ENCODE results near the gene MAGEA9.

Gene MAGEA9

DNA sequence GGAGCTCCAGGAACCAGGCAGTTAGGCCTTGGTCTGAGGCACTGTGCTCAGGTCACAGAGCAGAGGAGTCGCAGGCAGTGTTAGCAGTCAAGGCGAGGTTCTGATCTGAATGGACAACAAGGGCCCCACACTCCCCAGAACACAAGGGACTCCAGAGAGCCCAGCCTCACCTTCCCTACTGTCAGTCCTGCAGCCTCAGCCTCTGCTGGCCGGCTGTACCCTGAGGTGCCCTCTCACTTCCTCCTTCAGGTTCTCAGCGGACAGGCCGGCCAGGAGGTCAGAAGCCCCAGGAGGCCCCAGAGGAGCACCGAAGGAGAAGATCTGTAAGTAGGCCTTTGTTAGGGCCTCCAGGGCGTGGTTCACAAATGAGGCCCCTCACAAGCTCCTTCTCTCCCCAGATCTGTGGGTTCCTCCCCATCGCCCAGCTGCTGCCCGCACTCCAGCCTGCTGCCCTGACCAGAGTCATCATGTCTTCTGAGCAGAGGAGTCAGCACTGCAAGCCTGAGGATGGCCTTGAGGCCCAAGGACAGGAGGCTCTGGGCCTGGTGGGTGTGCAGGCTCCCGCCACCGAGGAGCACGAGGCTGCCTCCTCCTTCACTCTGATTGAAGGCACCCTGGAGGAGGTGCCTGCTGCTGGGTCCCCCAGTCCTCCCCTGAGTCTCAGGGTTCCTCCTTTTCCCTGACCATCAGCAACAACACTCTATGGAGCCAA lies 26.2 kb downstream of the MAGEA9 start:
- no peak for ATAC-seq
- no peak for TF ChIP-seq ZNF565 (CRISPR knock-in tag; conservative IDR thresholded peaks at IDR 0.05; ENCODE audit: low read depth)
- no peak for TF ChIP-seq ZNF8 (CRISPR knock-in tag; IDR thresholded peaks at IDR 0.05)
- no peak for TF ChIP-seq ZNF70 (CRISPR knock-in tag; IDR thresholded peaks at IDR 0.05)

DNA sequence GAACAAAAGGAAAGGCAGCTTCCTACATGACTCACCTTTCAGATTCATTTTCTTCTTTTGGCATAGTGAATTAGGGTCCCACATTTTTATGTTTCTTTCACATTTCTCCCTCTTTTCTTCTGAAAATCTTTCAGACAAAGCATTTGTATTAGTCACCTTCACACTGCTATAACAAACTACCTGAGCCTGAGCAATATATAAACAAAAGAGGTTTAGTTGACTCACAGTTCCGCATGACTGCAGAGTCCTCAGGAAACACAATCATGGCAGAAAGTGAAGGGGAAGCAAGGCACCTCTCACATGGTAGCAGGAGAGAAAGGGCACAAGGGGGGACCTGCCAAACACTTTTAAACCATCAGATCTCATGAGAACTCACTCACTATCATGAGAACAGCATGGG lies 36.9 kb downstream of the MAGEA9 start:
- no peak for TF ChIP-seq ZNF70 (CRISPR knock-in tag; IDR thresholded peaks at IDR 0.05)
- no peak for TF ChIP-seq CREB5 (CRISPR knock-in tag; IDR thresholded peaks at IDR 0.05; ENCODE audit: low read depth)
- ATAC-seq = no peak

DNA sequence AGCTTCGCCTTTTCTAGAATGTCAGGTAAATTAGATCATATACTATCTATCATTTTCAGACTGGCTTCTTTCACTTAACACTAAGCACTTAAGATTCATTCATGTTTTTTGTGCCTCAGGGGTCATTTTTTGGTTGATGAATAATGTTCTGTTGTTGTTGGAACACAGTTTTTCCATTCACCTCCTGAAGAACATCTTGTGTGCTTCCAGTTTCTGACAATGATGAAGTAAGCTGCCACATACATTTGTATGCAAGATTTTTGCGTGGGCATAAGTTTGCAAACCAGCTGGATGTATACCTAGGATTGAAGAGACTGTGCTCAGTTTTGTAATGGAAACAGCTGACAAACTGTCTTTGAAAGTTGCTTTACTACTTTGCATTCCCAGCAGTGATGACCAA lies 37.6 kb downstream of the MAGEA9 start:
- no peak for ATAC-seq

GRCh38 chrX:149825424-149825823 lies 43.7 kb downstream of the MAGEA9 start:
- ATAC-seq = no peak

More for the DNA sequence above, 37.6 kb downstream of the MAGEA9 start:
- TF ChIP-seq, protein P1, sequence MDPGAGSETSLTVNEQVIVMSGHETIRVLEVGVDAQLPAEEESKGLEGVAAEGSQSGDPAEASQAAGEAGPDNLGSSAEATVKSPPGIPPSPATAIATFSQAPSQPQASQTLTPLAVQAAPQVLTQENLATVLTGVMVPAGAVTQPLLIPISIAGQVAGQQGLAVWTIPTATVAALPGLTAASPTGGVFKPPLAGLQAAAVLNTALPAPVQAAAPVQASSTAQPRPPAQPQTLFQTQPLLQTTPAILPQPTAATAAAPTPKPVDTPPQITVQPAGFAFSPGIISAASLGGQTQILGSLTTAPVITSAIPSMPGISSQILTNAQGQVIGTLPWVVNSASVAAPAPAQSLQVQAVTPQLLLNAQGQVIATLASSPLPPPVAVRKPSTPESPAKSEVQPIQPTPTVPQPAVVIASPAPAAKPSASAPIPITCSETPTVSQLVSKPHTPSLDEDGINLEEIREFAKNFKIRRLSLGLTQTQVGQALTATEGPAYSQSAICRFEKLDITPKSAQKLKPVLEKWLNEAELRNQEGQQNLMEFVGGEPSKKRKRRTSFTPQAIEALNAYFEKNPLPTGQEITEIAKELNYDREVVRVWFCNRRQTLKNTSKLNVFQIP (CRISPR knock-in tag; IDR thresholded peaks at IDR 0.05; ENCODE audit: borderline replicate concordance, low read depth) = no peak
- no peak for TF ChIP-seq ZNF70 (CRISPR knock-in tag; IDR thresholded peaks at IDR 0.05)
- TF ChIP-seq, protein P2, sequence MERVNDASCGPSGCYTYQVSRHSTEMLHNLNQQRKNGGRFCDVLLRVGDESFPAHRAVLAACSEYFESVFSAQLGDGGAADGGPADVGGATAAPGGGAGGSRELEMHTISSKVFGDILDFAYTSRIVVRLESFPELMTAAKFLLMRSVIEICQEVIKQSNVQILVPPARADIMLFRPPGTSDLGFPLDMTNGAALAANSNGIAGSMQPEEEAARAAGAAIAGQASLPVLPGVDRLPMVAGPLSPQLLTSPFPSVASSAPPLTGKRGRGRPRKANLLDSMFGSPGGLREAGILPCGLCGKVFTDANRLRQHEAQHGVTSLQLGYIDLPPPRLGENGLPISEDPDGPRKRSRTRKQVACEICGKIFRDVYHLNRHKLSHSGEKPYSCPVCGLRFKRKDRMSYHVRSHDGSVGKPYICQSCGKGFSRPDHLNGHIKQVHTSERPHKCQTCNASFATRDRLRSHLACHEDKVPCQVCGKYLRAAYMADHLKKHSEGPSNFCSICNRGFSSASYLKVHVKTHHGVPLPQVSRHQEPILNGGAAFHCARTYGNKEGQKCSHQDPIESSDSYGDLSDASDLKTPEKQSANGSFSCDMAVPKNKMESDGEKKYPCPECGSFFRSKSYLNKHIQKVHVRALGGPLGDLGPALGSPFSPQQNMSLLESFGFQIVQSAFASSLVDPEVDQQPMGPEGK (CRISPR knock-in tag; IDR thresholded peaks at IDR 0.05; ENCODE audit: borderline replicate concordance) = no peak

More at GRCh38 chrX:149825424-149825823, 43.7 kb downstream of the MAGEA9 start:
- TF ChIP-seq ZNF8 (CRISPR knock-in tag; IDR thresholded peaks at IDR 0.05) (no peak), CREB5 (CRISPR knock-in tag; IDR thresholded peaks at IDR 0.05; ENCODE audit: low read depth) (no peak), TOX (CRISPR knock-in tag; IDR thresholded peaks at IDR 0.05; ENCODE audit: borderline replicate concordance) (no peak), ZFP3 (CRISPR knock-in tag; IDR thresholded peaks at IDR 0.05) (no peak), ESRRG (CRISPR knock-in tag; IDR thresholded peaks at IDR 0.05) (no peak), TCF4 (CRISPR knock-in tag; IDR thresholded peaks at IDR 0.05; ENCODE audit: borderline replicate concordance) (no peak), RARB (CRISPR knock-in tag; IDR thresholded peaks at IDR 0.05) (no peak), ZNF565 (CRISPR knock-in tag; conservative IDR thresholded peaks at IDR 0.05; ENCODE audit: low read depth) (no peak), CSDC2 (CRISPR knock-in tag; IDR thresholded peaks at IDR 0.05) (no peak), ISL1 (CRISPR knock-in tag; IDR thresholded peaks at IDR 0.05) (no peak), ZNF70 (CRISPR knock-in tag; IDR thresholded peaks at IDR 0.05) (no peak), OSR1 (CRISPR knock-in tag; IDR thresholded peaks at IDR 0.05) (no peak), GLIS3 (CRISPR knock-in tag; IDR thresholded peaks at IDR 0.05) (no peak), SNAI2 (CRISPR knock-in tag; IDR thresholded peaks at IDR 0.05) (no peak)
- TF ChIP-seq, protein P3, sequence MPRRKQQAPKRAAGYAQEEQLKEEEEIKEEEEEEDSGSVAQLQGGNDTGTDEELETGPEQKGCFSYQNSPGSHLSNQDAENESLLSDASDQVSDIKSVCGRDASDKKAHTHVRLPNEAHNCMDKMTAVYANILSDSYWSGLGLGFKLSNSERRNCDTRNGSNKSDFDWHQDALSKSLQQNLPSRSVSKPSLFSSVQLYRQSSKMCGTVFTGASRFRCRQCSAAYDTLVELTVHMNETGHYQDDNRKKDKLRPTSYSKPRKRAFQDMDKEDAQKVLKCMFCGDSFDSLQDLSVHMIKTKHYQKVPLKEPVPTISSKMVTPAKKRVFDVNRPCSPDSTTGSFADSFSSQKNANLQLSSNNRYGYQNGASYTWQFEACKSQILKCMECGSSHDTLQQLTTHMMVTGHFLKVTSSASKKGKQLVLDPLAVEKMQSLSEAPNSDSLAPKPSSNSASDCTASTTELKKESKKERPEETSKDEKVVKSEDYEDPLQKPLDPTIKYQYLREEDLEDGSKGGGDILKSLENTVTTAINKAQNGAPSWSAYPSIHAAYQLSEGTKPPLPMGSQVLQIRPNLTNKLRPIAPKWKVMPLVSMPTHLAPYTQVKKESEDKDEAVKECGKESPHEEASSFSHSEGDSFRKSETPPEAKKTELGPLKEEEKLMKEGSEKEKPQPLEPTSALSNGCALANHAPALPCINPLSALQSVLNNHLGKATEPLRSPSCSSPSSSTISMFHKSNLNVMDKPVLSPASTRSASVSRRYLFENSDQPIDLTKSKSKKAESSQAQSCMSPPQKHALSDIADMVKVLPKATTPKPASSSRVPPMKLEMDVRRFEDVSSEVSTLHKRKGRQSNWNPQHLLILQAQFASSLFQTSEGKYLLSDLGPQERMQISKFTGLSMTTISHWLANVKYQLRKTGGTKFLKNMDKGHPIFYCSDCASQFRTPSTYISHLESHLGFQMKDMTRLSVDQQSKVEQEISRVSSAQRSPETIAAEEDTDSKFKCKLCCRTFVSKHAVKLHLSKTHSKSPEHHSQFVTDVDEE (CRISPR knock-in tag; IDR thresholded peaks at IDR 0.05) = no peak
- TF ChIP-seq, protein P1 (CRISPR knock-in tag; IDR thresholded peaks at IDR 0.05; ENCODE audit: borderline replicate concordance, low read depth) = no peak
- TF ChIP-seq, protein P2 (CRISPR knock-in tag; IDR thresholded peaks at IDR 0.05; ENCODE audit: borderline replicate concordance) = no peak
